Spleen (tissue), 7 donors: ENCODE measurements around the gene SLC17A5.

Experiments used
- CTCF ChIP-seq, 11 experiments: fragments of 200-600 bp in 7 of 11; fragments of 450-650 bp in 4 of 11; sonication (generic) in 4 of 11; IDR thresholded peaks in 8 of 11; conservative IDR thresholded peaks in 3 of 11; 1 replicate in 7 of 11; 2 replicates in 4 of 11; pipeline versions ENCODE4 v1.4.0 to v1.8.0; 2016 to 2021; ENCODE audit warnings: antibody characterized with exemption in 11 of 11, inconsistent platforms in 4 of 11, mild to moderate bottlenecking in 1 of 11
- POLR2A ChIP-seq, 3 donors: fragments of 450-650 bp; IDR thresholded peaks; one replicate each; pipeline ENCODE4 v1.5.1; 2017; ENCODE audit warnings: antibody characterized with exemption in 3 of 3, mild to moderate bottlenecking in 1 of 3
- donor health status: DM: no; HTN: no; CAD: no; lungs with moderate emphysema.
- donor health status: DM: no; HTN: no; CAD: no.
- donor health status: DM: no; HTN: no; CAD: no.

GRCh38 chr6:73690056-73690455 lies 36.3 kb upstream of the SLC17A5 start:
- TF ChIP-seq POLR2A (IDR thresholded peaks at IDR 0.05): no peak
- no peak for TF ChIP-seq CTCF (IDR thresholded peaks at IDR 0.05 in 8 of 11, conservative IDR thresholded peaks at IDR 0.05 in 3 of 11)
